ENCODE data around the gene HOXC5.
A peak's percentile ranks its signal among the peaks of the same experiment; 100 is the strongest.

Gene HOXC5

DNA sequence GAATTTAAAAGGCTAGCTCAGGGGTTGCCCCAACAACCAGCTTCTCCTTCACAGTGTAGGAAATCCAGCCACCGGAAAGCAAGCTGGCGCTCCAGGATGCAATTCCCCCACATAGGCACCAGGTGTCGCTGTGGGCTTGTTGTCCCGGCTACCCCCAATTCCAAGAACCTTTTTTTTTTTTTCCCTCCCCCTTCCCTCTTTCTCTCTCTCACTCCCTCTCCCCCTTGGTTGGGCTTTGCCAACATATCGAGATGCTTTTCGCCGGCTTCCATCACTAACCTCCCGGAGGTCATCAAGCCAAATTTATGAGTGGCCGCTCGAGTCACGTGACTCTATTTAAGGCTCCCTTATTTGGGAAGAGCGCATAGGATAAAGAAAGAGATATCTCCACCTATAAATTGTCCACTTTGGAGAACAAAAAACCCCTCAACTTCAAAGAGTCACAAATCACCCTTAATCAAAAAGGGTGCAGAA is at the start of gene HOXC5:
HOXC5 (plus strand) TSS at position 424 of the 474 bp plus-strand sequence. CDS start 73 bp downstream, outside the sequence.
- DNase-seq (ENCODE audit: low read depth): no peak

DNA sequence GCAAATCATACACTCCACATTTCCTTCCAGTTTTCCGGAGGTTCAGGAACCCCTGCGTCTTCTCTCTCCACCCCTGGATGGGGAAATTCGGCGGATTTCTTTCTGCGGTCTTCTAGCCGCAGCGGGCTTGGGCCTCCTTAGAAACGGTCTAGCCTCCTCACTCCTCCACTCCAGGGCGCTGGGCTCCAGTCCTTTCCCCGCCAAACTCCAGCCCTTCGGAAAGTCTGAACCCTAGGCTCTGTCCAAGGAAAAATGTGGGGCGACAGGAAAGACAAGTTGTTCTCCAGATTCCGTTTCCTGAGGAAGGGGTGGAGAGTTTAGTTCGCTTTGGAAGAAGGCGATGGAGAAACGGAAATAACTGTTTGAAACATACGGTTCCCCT is 49.3 kb upstream of the HOXC5 start:
- DNase-seq (ENCODE audit: low read depth): no peak

DNA sequence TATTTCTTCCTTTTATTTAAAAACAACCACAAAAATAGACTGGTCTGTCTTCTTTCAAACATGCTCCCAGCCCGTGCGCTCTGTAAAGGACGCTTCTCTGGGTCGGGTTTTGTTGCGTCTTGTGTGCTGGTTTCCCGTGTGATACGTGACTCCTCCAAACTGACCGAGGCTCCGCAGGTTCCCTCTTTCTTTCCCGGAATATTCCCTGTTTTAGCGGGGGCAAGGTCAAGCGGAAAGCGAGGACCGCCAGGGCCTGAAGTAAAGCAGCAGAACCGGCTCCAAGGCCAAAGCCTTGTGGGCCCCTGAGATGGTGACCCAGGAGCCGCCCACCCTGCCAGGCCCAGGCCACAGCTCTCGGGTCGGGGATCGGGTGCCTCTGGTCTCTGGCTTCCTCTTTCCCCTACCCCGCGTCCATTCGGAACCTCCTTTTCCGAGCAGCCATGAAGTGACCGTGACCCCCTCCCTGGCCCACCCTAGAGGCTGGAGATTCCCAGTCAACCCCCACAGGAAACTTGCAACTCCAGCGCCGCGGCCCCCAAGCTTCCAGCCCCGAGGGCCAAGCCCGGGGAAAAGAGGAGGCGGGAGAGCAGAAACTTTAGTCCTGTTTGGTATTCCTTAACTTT is 48.8 kb upstream of the HOXC5 start:
- no peak for DNase-seq (ENCODE audit: low read depth)

DNA sequence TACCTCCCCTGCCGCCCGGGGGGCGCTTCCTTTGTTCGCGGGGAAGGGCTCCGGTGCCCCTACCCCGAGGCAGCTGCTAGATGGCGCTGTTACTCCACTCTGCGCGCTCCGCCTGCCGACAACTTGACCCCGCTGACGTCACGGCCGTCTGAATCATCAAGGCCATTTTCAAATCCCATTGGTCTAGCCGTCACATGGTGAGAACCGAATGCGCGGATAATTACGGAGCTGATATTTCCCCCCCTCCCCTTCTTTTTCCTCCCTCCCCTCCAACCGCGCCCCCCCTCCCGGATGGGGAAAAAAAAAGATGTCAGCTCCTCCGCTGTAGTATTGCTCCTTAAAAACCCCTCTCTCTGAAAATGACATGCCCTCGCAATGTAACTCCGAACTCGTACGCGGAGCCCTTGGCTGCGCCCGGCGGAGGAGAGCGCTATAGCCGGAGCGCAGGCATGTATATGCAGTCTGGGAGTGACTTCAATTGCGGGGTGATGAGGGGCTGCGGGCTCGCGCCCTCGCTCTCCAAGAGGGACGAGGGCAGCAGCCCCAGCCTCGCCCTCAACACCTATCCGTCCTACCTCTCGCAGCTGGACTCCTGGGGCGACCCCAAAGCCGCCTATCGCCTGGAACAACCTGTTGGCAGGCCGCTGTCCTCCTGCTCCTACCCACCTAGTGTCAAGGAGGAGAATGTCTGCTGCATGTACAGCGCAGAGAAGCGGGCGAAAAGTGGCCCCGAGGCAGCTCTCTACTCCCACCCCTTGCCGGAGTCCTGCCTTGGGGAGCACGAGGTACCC is 47.8 kb upstream of the HOXC5 start, which contains the start of gene HOXC10:
HOXC10 (plus strand) TSS at position 246 of the 791 bp plus-strand sequence; CDS start at position 360, 114 bp downstream.
- no peak for DNase-seq (ENCODE audit: low read depth)

DNA sequence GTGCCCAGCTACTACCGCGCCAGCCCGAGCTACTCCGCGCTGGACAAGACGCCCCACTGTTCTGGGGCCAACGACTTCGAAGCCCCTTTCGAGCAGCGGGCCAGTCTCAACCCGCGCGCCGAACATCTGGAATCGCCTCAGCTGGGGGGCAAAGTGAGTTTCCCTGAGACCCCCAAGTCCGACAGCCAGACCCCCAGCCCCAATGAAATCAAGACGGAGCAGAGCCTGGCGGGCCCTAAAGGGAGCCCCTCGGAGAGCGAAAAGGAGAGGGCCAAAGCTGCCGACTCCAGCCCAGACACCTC is 47.2 kb upstream of the HOXC5 start:
- no peak for DNase-seq (ENCODE audit: low read depth)

DNA sequence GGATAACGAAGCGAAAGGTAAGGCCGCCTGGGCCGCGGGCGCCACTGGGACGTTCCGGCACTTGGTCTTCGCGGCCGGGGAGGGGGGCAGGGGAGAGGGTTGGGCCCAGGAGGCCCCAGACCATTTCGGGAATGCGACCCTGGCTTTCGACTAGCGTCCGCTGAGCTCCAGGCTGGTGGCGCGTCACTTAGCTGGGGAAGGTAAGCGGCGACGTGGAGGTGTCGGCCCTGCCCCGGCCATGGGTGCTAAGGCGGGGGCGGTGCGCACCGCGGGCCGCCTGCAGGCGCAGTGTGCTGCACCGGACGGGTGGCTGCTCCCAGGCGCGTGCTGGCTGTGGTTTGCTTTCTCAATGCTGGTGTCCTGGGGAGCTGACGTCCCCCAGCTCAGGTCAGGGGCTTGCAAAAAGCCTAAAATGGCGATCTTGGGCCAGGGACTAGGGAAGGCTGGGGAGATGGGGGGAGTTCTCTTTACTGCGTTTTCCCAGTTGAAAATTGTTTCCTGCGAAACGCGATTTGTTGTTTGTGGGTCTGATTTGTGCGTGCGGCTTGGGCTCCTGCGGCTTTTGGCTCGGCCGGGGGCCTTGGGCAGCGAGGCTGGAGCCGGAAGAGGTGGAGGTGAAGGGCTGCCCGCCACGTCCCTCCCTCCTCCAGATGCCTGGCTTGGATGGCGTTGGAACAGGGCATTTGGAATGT is 46.7 kb upstream of the HOXC5 start:
- no peak for DNase-seq (ENCODE audit: low read depth)

DNA sequence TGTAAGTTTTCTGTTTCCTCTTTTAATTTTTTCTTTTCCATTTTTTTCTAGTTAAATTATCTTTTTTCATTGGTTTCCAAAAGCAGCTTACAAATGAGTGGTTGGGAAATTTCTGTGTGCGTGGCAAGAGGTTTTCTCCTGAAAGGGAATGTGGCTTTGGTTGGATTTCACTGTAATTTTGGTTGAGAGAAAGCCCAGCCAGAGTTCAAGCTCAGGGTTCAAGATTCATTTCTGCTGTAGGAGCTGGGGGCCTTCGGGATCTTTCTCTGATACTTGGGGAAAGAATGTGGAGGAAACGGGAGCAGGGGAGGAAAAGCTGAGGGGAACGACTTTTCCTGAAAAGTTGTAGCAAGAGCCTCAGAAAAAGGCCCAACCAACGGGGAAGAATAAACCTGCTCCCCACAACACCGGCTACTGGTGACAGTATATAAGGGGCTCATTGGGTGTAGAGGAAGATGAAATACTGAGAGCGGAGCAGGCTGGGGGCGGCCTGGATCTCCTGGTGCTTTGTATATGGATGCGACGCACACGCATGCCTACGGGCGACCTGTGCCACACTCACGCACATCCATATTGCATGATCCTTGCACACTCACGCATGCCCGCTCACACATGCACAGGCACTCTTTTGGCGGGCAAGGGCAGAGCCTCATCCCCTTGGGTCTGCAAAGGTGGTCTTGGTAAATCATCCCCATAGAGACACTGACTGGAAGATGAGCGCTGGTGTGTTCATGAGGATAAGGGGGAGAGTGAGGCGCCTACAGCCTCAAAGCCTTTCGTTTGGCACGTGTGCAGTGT is 46.0 kb upstream of the HOXC5 start:
- no peak for DNase-seq (ENCODE audit: low read depth)

DNA sequence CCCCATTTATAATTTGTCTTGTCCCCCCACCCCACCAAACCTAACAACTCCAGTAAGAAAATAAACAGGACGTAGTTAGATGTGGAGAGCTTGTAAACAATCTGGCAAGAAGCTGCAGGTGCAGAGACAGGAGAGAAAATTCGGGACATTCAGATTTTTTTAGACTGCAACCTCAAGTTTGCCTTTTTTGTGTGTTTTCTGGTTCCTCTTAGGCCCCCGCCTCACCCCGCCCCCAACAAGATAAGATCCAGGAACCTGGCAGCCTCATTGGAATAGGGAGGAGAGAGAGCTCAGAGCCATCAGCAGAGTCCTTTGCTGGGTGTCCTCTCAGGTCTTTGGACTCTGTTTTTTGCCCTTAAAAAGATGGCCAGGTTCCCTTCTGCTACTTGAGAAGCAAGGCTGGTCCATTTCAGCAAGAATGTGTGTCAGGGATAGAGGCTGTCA is 45.0 kb upstream of the HOXC5 start:
- no peak for DNase-seq (ENCODE audit: low read depth)

DNA sequence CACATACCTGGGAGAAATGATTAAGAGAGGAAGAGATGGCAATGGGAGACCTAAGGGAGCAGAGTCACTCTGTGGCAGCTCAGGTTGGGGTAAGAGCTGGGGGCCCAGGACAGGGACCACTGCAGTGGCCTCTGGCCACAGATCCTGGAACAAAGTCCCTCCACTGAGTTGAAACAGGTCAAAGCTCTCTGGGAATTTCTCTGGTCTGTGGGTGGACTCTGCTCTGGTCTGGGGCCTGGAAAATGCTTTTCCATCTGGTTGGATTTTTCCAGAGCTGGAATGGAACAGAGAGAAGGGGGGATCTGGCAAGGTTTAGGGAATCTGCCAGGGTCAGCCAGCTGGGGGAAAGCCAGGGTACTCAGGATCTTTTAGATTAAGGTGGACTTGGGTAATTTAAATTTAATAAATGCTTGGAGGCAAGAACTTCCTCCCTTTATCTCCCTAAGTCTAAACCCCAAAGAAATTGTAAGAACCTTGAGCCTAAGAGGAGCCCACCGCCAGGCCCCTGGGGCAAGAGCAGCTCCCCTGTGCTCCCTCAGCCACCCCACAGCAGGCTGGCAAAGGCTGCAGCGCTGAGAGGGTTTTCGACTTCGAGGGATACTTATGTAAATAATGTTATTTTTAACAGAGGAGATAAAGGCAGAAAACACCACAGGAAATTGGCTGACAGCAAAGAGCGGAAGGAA is 44.2 kb upstream of the HOXC5 start:
- DNase-seq (ENCODE audit: low read depth): no peak

DNA sequence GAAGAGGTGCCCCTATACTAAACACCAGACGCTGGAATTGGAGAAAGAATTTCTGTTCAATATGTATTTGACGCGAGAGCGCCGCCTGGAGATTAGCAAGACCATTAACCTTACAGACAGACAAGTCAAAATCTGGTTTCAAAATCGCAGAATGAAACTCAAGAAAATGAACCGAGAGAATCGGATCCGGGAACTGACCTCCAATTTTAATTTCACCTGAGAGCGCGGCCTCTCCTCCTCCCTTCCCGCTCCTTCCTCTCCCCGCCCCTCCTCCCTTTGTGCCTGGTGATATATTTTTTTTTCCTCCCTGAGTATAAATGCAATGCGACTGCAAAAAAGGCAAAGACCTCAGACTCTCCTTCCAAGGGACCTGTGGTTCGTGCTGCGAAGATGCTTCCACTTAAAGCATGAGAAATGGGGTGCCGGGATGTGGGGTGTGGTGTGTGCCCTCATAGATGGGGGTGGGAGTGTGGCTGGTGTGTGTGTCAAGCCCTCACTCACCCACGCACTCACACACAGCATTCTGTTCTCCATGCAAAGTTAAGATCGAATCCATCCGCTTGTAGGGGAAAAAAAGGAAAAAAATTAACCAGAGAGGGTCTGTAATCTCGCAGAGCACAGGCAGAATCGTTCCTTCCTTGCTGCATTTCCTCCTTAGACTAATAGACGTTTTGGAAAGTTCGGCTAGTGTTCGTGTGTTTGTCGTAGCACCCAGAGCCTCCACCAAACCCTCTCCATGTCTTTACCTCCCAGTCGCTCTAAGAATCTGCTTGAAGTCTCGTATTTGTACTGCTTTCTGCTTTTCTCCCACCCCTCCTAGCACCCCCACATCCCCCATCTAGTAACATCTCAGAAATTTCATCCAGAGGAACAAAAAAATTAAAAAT is 43.4 kb upstream of the HOXC5 start:
- peak; percentile 6 for DNase-seq (ENCODE audit: low read depth)

DNA sequence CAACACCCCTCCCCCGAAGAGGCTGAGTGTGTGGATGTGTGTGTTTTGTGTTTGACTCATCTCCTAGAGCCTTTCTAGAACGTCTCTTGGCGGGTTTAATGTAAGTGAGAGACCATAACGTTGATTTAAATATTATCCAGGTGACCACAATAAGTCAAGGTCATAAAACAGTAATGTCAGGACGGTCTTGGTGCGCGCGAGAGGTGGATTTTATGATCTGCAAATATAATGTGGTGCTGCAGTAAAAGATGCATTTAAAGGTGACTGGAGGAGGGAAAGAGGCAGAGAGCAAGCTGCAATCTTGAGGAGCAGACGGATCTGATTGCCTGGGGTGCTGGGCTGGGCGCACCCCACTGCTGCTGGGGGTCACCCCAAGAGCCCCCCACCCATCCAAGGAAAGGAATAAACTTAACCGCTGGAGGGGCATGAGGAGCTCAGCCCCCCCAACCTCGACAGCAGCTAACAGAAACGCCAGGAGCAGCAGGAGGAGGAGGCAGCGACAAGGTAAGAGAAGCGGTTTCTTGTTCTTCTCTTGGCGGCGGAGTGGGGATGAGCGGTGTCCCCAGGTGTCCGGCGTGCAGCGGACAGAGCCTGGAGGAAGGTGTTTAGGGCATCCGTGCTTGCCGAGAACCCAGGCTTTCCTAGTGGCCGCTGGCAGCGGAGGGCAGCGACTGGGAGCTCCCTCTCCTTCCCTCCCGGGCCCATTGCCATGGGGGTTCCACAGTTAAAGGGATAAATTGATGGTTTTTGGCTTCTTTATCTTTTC is 42.4 kb upstream of the HOXC5 start:
- no peak for DNase-seq (ENCODE audit: low read depth)

DNA sequence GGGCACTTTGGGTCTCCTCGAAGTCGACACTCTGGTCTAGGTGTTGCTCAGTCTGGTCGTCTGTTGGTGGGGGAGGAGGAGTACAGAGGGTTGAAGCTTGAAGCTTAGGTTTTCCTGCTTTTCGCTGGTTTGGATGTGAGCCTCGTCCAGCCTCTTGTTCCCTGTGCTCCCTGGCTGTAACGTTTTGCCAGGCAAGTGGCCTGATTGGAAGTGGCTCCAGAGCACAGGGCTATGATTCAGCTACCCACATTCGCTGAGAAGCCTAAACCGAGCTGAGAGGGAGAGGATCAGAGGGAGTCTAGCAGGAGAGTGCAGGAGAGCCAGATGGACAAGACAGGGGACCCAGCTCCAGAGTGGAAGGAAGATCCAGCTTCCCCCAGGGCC is 41.8 kb upstream of the HOXC5 start:
- no peak for DNase-seq (ENCODE audit: low read depth)

DNA sequence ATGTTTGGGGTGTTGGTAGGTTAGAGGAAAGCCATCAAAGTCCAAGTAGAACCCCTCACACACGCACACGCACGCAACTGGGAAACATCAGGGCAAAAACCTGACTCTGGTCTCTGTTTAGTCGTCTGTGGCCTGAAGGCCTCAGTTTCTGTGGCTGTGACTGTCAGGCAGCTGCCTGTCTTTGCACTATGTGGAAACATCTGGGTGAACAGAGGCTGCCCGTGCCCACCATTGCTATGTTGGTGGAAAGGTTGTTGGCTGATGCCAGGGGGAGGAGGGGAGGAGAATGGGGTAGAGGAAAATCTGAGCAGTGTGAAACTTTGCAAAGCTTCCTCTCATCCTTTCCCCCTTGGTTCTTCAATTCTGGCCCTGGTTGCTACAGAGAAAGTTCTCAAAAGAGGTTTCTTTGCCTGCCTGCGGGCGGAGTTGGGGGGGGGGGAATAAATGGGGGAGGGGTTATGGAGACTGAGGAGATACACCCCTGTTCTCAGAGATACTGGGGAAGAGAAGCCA is 40.4 kb upstream of the HOXC5 start:
- no peak for DNase-seq (ENCODE audit: low read depth)

DNA sequence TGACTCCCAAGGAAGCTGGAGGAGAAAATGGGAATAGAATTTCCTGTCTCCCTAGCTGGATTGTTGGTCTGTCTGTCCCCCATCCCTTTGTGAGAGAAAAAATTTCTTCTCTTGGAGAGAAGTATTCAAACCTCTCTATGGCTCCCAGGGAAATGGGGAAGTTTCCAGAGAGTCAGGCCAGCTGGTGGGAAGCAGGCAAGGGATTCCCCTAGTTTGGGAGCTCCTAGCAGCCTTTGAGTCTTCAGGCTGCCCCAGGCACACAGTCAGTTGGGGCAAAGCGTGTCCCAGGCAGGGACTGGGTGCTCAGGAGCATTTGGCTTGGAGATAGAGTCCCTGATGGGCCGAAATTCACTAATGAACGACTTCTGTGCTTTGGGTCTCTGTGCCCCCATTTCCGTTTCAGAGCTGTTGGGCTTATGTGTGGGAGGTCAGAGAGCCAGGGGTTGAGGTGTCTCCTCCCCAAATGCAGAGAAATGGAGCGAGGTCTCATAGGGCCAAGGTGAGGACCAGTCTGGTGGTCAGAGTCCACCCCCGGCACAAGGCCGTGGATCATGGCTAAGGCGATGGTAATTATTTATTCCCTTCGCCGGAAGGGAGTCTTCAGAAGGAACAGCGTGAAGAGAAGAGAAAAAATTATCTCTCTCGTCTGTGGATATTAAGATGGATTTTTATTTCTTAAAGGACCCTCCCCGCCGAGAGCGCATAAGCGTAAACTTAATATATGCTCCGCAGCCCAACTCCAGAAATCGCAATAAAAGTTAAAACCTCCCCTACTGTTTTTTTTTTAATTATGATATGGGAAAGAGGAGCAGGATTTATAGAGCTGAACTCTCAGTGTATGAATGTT is 39.5 kb upstream of the HOXC5 start:
- no peak for DNase-seq (ENCODE audit: low read depth)

DNA sequence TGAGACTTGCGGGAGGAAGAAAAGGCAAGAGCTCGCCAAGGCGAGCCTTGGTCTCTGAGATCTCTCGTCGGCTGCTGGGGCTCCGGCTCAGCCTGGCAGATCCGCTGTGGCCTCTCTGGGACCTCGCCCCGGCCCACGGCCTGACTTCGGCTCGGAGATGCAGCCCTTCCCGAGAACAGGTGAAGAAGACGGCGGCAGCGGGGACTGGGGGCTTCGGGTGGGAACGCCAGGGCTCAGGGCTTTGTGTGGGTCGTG is 38.9 kb upstream of the HOXC5 start:
- DNase-seq (ENCODE audit: low read depth): no peak

DNA sequence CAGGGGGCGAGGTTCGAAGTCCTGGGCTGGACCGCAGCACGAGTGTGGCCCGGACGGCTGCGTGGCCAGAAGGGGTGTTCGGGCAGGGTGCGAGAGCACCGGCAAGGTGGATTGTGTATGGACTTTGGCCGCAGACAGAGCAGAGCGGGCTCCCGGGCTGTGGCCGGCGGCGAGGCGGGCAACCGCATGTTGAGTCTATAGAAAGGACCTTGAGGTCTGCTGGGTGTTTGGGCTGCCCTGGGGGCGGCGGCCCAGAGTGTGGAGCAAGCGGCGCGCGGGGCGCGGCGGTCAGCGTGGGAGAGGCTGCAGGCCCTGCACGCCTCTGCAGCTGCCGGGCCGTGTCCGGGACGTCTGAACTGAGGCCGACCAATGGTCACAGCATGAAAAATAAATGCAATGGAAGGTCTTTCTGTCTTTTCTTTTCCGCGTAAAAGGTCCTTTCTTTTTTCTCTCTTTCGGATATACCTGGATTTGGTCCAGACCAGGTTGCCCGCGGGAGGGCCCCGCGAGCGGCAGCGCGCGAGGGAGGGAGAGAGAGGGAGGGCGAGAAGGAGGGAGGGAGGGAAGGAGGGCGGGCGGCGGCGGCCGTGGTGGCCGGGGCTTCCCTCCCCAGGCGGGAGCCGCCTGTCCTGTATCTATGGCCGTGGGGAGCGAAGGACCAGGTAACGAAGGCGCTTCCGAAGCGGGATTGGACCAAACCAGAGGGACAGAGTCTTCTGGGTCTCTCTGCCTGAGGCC is 38.4 kb upstream of the HOXC5 start:
- no peak for DNase-seq (ENCODE audit: low read depth)

DNA sequence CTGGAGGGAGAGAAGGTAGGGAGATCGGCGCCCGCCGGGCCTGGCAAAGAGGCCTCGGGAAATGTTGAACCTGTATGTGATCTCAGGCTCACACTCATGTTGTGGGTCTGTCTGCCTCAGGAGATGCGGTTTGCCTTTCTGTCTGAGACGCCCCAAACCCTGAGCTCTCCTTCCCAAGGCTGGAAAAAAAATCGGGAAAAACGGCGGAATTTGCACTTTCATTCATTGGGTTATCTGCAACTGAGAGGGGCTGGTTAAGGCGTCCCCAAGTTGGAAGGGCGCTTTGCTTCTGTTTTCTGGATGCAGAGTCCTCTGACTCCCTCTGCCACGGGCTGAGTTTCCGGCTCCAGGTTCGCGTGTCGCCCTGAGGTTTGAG is 37.9 kb upstream of the HOXC5 start:
- DNase-seq (ENCODE audit: low read depth): no peak
